Activated naive CD8-positive, alpha-beta T cell (primary cell): ENCODE data around the gene MED1.
A peak's percentile ranks its signal among the peaks of the same experiment; 100 is the strongest.
"Not testable (repeated sequence)": the region's sequence is repeated elsewhere in the genome, so short reads cannot be mapped to it uniquely, and the experiment has no call there.

Experiments used
- H3K27ac Mint-ChIP-seq: one replicate; pipeline ENCODE4 v1.8.0; 2021; ENCODE audit warnings: mixed read lengths
- H3K27me3 Mint-ChIP-seq: one replicate; pipeline ENCODE4 v1.8.0; 2021; ENCODE audit warnings: mixed read lengths
- H3K36me3 Mint-ChIP-seq: one replicate; pipeline ENCODE4 v1.8.0; 2021; ENCODE audit warnings: mixed read lengths
- H3K4me1 Mint-ChIP-seq: one replicate; pipeline ENCODE4 v1.8.0; 2021; ENCODE audit warnings: low read depth, mixed read lengths
- H3K4me3 Mint-ChIP-seq: one replicate; pipeline ENCODE4 v1.8.0; 2021; ENCODE audit warnings: mild to moderate bottlenecking, mixed read lengths
- H3K9me3 Mint-ChIP-seq: one replicate; pipeline ENCODE4 v1.8.0; 2021; ENCODE audit warnings: low read depth, mixed read lengths

The MED1 gene

DNA sequence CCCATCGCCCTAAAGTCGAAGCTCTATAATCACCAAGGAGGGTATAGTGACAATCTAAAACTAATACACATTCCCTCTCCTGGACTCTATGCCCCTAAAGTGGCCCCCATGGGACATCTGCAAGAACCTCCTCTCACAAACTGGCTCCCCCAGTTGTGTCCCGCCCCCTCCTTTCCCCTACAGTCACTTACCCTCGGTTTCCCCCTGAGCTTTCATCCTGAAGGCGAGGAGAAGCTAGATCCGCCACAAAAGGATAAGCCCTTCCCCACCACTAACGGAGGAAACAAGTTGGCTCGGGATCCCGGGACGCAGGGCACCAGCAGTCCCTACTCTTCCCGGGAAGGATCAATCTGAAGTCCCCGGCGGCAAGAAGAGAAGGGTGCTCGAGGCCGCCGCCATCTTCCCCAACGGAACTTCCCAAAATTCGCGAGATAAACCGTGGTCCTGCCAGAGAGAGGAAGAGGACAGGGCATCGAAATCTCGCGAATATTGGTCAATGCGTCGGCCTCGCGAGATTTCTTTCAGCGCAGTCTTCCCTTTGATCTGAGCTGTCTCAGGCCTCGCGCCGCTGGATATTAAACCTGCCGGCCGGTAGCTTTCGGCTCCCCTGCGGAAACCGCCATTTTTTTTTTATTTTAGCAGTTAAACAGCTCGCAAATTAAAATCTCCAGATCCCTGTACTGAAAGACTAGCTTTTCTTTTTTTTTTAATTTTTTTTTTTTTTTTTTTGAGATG lies at the start of gene MED1:
TSS of gene MED1 (minus strand) at position 417 of the 735 bp plus-strand sequence. CDS start at position 216, 201 bp downstream.
- H3K4me3 Mint-ChIP-seq: peak within 1 kb of the TSS; percentile 98
- no peaks in the 10 kb centered on the region for H3K27me3 Mint-ChIP-seq
- peaks cover 3% of the 10 kb centered on the region for H3K36me3 Mint-ChIP-seq
- H3K27ac Mint-ChIP-seq: peak within 1 kb of the TSS; percentile 99
- no peaks in the 10 kb centered on the region for H3K9me3 Mint-ChIP-seq
- peaks cover 31% of the 10 kb centered on the region for H3K4me1 Mint-ChIP-seq

DNA sequence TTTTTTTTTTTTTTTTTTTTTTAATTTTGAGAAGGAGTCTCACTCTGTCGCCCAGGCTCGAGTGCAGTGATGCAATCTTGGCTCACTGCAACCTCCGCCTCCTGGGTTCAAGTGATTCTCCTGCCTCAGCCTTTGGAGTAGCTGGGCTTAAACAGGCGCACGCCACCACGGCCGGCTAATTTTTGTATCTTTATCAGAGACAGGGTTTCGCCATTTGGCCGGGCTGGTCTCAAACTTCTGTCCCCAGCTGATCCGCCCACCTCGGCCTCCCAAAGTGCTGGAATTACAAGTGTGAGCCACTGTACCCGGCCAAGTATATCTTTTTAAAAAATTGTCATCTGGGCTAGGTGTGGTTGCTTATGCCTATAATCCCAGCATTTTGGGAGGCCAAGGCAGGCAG lies 45.9 kb upstream of the MED1 start:
- H3K4me3 Mint-ChIP-seq, H3K4me1 Mint-ChIP-seq, H3K27me3 Mint-ChIP-seq, H3K27ac Mint-ChIP-seq, H3K9me3 Mint-ChIP-seq, H3K36me3 Mint-ChIP-seq: not testable (repeated sequence)

- Mint-ChIP-seq H3K27me3 (no peaks in the 10 kb centered on the region), H3K36me3 (peaks cover 7% of the 10 kb centered on the region), H3K27ac (no peak overlapping the region), H3K9me3 (no peaks in the 10 kb centered on the region), H3K4me3 (no peak overlapping the region), H3K4me1 (peaks cover 12% of the 10 kb centered on the region)
Measured at GRCh38 chr17:39487946-39488345, 36.9 kb upstream of the MED1 start.

DNA sequence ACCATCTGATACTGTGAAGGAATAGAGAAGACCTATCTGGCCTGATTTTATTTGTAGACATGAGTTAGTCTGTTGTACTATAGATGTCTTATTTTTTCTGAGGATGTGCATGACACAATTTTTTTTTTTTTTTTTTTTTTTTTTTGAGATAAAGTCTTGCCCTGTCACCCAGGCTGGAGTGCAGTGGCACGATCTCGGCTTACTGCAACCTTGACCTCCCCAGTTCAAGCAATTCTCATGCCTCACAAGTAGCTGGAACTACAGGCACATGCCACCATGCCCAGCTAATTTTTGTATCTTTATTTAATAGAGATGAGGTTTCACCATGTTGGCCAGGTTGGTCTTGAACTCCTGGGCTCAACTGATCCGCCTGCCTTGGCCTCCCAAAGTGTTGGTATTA lies 36.4 kb upstream of the MED1 start:
- H3K36me3 Mint-ChIP-seq, H3K9me3 Mint-ChIP-seq, H3K27me3 Mint-ChIP-seq, H3K4me3 Mint-ChIP-seq: not testable (repeated sequence)
- peaks cover 12% of the 10 kb centered on the region for H3K4me1 Mint-ChIP-seq
- H3K27ac Mint-ChIP-seq: peak overlapping the region; percentile 51

DNA sequence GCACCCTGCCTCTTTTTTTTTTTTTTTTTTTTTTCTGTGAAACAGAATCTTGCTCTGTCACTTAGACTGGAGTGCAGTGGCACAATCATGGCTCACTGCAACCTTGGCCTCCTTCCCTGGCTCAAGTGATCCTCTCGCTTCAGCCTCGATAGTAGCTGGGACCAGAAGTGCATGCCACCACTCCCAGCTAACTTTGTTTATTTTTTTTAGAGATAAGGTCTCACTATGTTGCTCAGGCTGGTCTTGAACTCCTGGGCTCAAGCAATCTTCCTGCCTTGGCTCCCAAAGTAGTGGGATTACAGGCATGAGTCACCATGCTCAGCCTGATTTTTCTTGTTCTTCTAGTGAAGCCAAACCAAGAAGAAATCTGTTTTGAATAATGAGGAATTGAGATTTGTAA lies 35.2 kb upstream of the MED1 start:
- Mint-ChIP-seq H3K9me3 (no peaks in the 10 kb centered on the region), H3K27me3 (no peaks in the 10 kb centered on the region), H3K36me3 (peaks cover 7% of the 10 kb centered on the region)

DNA sequence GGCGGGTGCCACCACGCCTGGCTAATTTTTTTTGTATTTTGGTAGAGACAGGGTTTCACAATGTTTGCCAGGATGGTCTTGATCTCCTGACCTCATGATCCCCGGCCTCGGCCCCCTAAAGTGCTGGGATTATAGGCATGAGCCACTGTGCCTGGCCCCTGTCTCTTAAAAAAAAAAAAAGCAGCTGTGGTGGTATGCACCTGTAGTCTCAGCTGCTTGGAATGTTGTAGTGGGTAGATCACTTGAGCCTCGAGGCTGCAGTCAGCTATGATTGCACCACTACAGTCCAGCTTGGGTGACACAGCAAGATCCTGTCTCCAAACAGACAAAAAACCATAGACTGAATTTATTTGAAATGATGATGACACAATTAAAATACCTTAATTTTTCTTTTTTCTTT lies 34.5 kb upstream of the MED1 start:
- Mint-ChIP-seq H3K27ac (no peak overlapping the region), H3K9me3 (no peaks in the 10 kb centered on the region), H3K4me1 (peaks cover 12% of the 10 kb centered on the region), H3K4me3 (no peak overlapping the region), H3K36me3 (peaks cover 7% of the 10 kb centered on the region), H3K27me3 (no peaks in the 10 kb centered on the region)

More for the DNA sequence above, 35.2 kb upstream of the MED1 start:
- H3K4me1 Mint-ChIP-seq: peaks cover 12% of the 10 kb centered on the region
- no peak overlapping the region for H3K27ac Mint-ChIP-seq
- H3K4me3 Mint-ChIP-seq: no peak overlapping the region

- Mint-ChIP-seq H3K27ac (no peak overlapping the region), H3K9me3 (no peaks in the 10 kb centered on the region), H3K4me3 (no peak overlapping the region), H3K27me3 (no peaks in the 10 kb centered on the region), H3K4me1 (peaks cover 13% of the 10 kb centered on the region), H3K36me3 (peaks cover 4% of the 10 kb centered on the region)
Measured at GRCh38 chr17:39484178-39484577, 33.1 kb upstream of the MED1 start.

- no peak overlapping the region for H3K27ac Mint-ChIP-seq
- no peaks in the 10 kb centered on the region for H3K27me3 Mint-ChIP-seq
- H3K9me3 Mint-ChIP-seq: no peaks in the 10 kb centered on the region
- peaks cover 4% of the 10 kb centered on the region for H3K36me3 Mint-ChIP-seq
- peaks cover 13% of the 10 kb centered on the region for H3K4me1 Mint-ChIP-seq
- no peak overlapping the region for H3K4me3 Mint-ChIP-seq
Measured at GRCh38 chr17:39483506-39483905, 32.4 kb upstream of the MED1 start.

- not testable (repeated sequence) for H3K27me3 Mint-ChIP-seq, H3K9me3 Mint-ChIP-seq, H3K27ac Mint-ChIP-seq, H3K4me1 Mint-ChIP-seq, H3K36me3 Mint-ChIP-seq, H3K4me3 Mint-ChIP-seq
Measured at GRCh38 chr17:39479631-39480030, 28.6 kb upstream of the MED1 start.

- H3K36me3 Mint-ChIP-seq: no peaks in the 10 kb centered on the region
- H3K27me3 Mint-ChIP-seq: no peaks in the 10 kb centered on the region
- H3K4me1 Mint-ChIP-seq: peaks cover 20% of the 10 kb centered on the region
- no peak overlapping the region for H3K27ac Mint-ChIP-seq
- no peak overlapping the region for H3K4me3 Mint-ChIP-seq
- no peaks in the 10 kb centered on the region for H3K9me3 Mint-ChIP-seq
Measured at GRCh38 chr17:39473310-39473709, 22.2 kb upstream of the MED1 start.

GRCh38 chr17:39468610-39469009 lies 17.5 kb upstream of the MED1 start:
- H3K4me3 Mint-ChIP-seq, H3K27ac Mint-ChIP-seq, H3K27me3 Mint-ChIP-seq, H3K9me3 Mint-ChIP-seq, H3K36me3 Mint-ChIP-seq: not testable (repeated sequence)
- H3K4me1 Mint-ChIP-seq: peaks cover 51% of the 10 kb centered on the region

- H3K4me1 Mint-ChIP-seq: peaks cover 46% of the 10 kb centered on the region
Measured at GRCh38 chr17:39464639-39465181, 13.6 kb upstream of the MED1 start.

GRCh38 chr17:39462631-39463375 lies 11.7 kb upstream of the MED1 start:
- Mint-ChIP-seq H3K36me3 (peaks cover 4% of the 10 kb centered on the region), H3K27me3 (no peaks in the 10 kb centered on the region), H3K27ac (peak overlapping the region; percentile 78), H3K4me1 (peaks cover 36% of the 10 kb centered on the region), H3K4me3 (peak overlapping the region; percentile 95), H3K9me3 (no peaks in the 10 kb centered on the region)

More at GRCh38 chr17:39464639-39465181, 13.6 kb upstream of the MED1 start:
- not testable (repeated sequence) for H3K9me3 Mint-ChIP-seq, H3K27me3 Mint-ChIP-seq, H3K36me3 Mint-ChIP-seq
- peak overlapping the region; percentile 95 for H3K4me3 Mint-ChIP-seq
- peak overlapping the region; percentile 54 for H3K27ac Mint-ChIP-seq

DNA sequence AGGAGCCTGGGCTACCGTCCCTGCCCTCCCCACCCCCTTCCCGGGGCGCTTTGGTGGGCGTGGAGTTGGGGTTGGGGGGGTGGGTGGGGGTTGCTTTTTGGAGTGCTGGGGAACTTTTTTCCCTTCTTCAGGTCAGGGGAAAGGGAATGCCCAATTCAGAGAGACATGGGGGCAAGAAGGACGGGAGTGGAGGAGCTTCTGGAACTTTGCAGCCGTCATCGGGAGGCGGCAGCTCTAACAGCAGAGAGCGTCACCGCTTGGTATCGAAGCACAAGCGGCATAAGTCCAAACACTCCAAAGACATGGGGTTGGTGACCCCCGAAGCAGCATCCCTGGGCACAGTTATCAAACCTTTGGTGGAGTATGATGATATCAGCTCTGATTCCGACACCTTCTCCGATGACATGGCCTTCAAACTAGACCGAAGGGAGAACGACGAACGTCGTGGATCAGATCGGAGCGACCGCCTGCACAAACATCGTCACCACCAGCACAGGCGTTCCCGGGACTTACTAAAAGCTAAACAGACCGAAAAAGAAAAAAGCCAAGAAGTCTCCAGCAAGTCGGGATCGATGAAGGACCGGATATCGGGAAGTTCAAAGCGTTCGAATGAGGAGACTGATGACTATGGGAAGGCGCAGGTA lies 11.0 kb upstream of the MED1 start:
- Mint-ChIP-seq H3K4me3 (peak overlapping the region; percentile 95), H3K36me3 (peaks cover 2% of the 10 kb centered on the region), H3K9me3 (no peaks in the 10 kb centered on the region), H3K27ac (peak overlapping the region; percentile 97), H3K4me1 (peaks cover 30% of the 10 kb centered on the region), H3K27me3 (no peaks in the 10 kb centered on the region)
